K562 (cell line): ENCODE data around the gene NNAT. TPM values are rescaled to one million over a fixed set of nuclear protein-coding genes. Genes with fewer than 3 reads are reported as not detected.

ENCODE experiments used
- ATAC-seq: fragments of 200-7000 bp; cut with Tn5 transposase; 3 replicates; pipeline ENCODE4 v1.9.1; 2020; ENCODE audit warnings: moderate library complexity
- BruUV-seq: library from RNA; stranded (reverse); fragments of 400-500 nt; replicated peaks from 2 replicates; lab custom pipeline; 2021; lab: Mats Ljungman, UMichigan
- CTCF ChIA-PET: fragments of 300-600 bp; formaldehyde crosslinking; extraction: SDS; loops from one replicate; lab custom pipeline; 2021; ENCODE audit warnings: low intra/inter-chr PET ratio; lab: Yijun Ruan, JAX
- POLR2A ChIA-PET: fragments of 300-600, 350-650 bp; sonication (Branson Sonifier 250); formaldehyde crosslinking; extraction: SDS; loops from one replicate; lab custom pipeline; 2021; ENCODE audit warnings: antibody characterized with exemption, inconsistent platforms; lab: Yijun Ruan, JAX
- DNase-seq, 4 experiments: peaks; one replicate each; pipeline versions ENCODE4 v3.0.0 to v3.0.0-alpha.2; 2011 to 2018; ENCODE audit warnings: low spot score in 3 of 4, mixed read lengths in 3 of 4; ENCODE audit errors: extremely low read depth in 1 of 4
- FAIRE-seq: peaks from 2 replicates; lab custom pipeline; 2011; peaks lifted over from hg19 to GRCh38; lab: Jason Lieb, UNC
- H2AFZ ChIP-seq: 2 replicates; pipeline ENCODE4 v1.6.0; 2011; ENCODE audit warnings: low read depth, low read length, control low read depth, inconsistent platforms
- H3K27ac ChIP-seq: fragments of 200-600 bp; 3 replicates; pipeline ENCODE4 v1.8.0; 2011; ENCODE audit warnings: low read depth, mild to moderate bottlenecking, control low read depth, inconsistent platforms, low read length, moderate library complexity, mixed read lengths; ENCODE audit errors: extremely low read depth
- H3K27me3 ChIP-seq, 2 experiments: fragments of 300-600 bp in 1 of 2; 2 replicates in 1 of 2; 3 replicates in 1 of 2; pipeline versions ENCODE4 v1.6.0 to v1.8.0; 2011; ENCODE audit warnings: inconsistent platforms in 2 of 2, low read length in 2 of 2, mild to moderate bottlenecking in 1 of 2, mixed read lengths in 1 of 2, moderate library complexity in 1 of 2; ENCODE audit not compliant: control insufficient read depth in 2 of 2, insufficient read depth in 2 of 2
- H3K36me3 ChIP-seq: fragments of 300-600 bp; 3 replicates; pipeline ENCODE4 v1.8.0; 2011; ENCODE audit warnings: mild to moderate bottlenecking, low read length, inconsistent platforms; ENCODE audit not compliant: control insufficient read depth, insufficient read depth
- H3K4me1 ChIP-seq, 2 experiments: fragments of 200-600 bp in 1 of 2; replicated peaks in 1 of 2; 2 replicates in 1 of 2; 3 replicates in 1 of 2; pipeline versions ENCODE4 v1.5.1 to v1.8.0; 2011; ENCODE audit warnings: inconsistent platforms in 2 of 2, low read length in 2 of 2, mild to moderate bottlenecking in 1 of 2, mixed read lengths in 1 of 2, moderate library complexity in 1 of 2; ENCODE audit not compliant: control insufficient read depth in 2 of 2, insufficient read depth in 2 of 2
- H3K4me2 ChIP-seq: 2 replicates; pipeline ENCODE4 v1.6.1; 2011; ENCODE audit warnings: low read length, control low read depth, inconsistent platforms, mixed read lengths; ENCODE audit not compliant: insufficient read depth
- H3K4me3 ChIP-seq: fragments of 200-600 bp; sonication (generic), shearing (Covaris generic); 2 replicates; pipeline ENCODE4 v1.5.1; 2016; ENCODE audit warnings: control low read depth, inconsistent platforms
- H3K79me2 ChIP-seq: fragments of 200-600 bp; 3 replicates; pipeline ENCODE4 v1.8.0; 2011; ENCODE audit warnings: low read length, inconsistent platforms; ENCODE audit not compliant: control insufficient read depth, insufficient read depth
- H3K9ac ChIP-seq, 2 experiments: 2 replicates each; pipeline versions ENCODE4 v1.6.0 to v1.6.1; 2011; ENCODE audit warnings: low read depth in 2 of 2, low read length in 2 of 2, control low read depth in 1 of 2, inconsistent platforms in 1 of 2, mild to moderate bottlenecking in 1 of 2, mixed read lengths in 1 of 2; ENCODE audit not compliant: insufficient read depth in 1 of 2
- H3K9me1 ChIP-seq: one replicate; pipeline ENCODE4 v1.6.0; 2011; ENCODE audit warnings: inconsistent platforms, mild to moderate bottlenecking, low read length, moderate library complexity; ENCODE audit not compliant: control insufficient read depth, insufficient read depth
- H3K9me3 ChIP-seq: replicated peaks from 2 replicates; pipeline ENCODE4 v1.5.1; 2011; ENCODE audit warnings: low read depth, low read length, inconsistent platforms; ENCODE audit not compliant: control insufficient read depth, insufficient read depth
- H4K20me1 ChIP-seq: replicated peaks from 2 replicates; pipeline ENCODE4 v1.6.1; 2011; ENCODE audit warnings: low read length, inconsistent platforms, mixed read lengths; ENCODE audit not compliant: control insufficient read depth, insufficient read depth
- CHCHD3 ChIP-seq: fragments of 250-450 bp; sonication (Bioruptor Pico); IDR thresholded peaks from 2 replicates; pipeline ENCODE4 v2.1.2; 2022; ENCODE audit warnings: mild to moderate bottlenecking
- CREBBP ChIP-seq: IDR thresholded peaks from one replicate; pipeline ENCODE4 v1.6.1; 2012; ENCODE audit warnings: low read depth, mild to moderate bottlenecking, control low read depth, inconsistent platforms, low read length
- KAT7 ChIP-seq: sonication (generic); formaldehyde crosslinking; IDR thresholded peaks from 2 replicates; pipeline ENCODE4 v1.8.0; 2022; ENCODE audit warnings: missing genetic modification reagents, mild to moderate bottlenecking, borderline replicate concordance
- RFX1 ChIP-seq: fragments of 450-650 bp; IDR thresholded peaks from 2 replicates; pipeline ENCODE4 v1.6.1; 2016; ENCODE audit warnings: mild to moderate bottlenecking, moderate library complexity
- U2AF2 ChIP-seq: fragments of 200-400 bp; formaldehyde crosslinking; optimal IDR thresholded peaks from 2 replicates; pipeline ENCODE3; 2017; ENCODE audit warnings: low read depth, mild to moderate bottlenecking, low read length
- ZKSCAN1 ChIP-seq: fragments of 150-350 bp; IDR thresholded peaks from 2 replicates; pipeline ENCODE4 v1.6.1; 2016; ENCODE audit warnings: low read depth, low read length
- WGBS: fragments of 100-300 bp; shearing (Covaris generic); methylation state at CpG from one replicate; pipeline ENCODE4 v1.1.6; 2016; ENCODE audit warnings: low coverage, mixed read lengths; ENCODE audit not compliant: insufficient coverage; ENCODE audit errors: missing lambda C conversion rate; 5-methylcytosine and 5-hydroxymethylcytosine counted together
- in situ Hi-C: fragments of 300-500 bp; cut with MboI; formaldehyde crosslinking; loops from 4 replicates; pipeline ENCODE4 v1.15.0; 2018; ENCODE audit warnings: inconsistent platforms, mixed read lengths
- intact Hi-C: fragments of 100-400 bp; cut with micrococcal nuclease; formaldehyde crosslinking; loops from 2 replicates; pipeline ENCODE4 v1.14.2; 2022
- polyA plus RNA-seq, 8 experiments: library from polyadenylated mRNA; depleted of rRNA in 4 of 8; stranded (reverse) in 5 of 8; unstranded in 3 of 8; fragments of >200 nt; fragmentation: Nextera tagmentation in 2 of 8; fragmentation: Illumina TruSeq in 1 of 8; extraction: Ambion mirVana in 2 of 8; extraction: Trizol in 1 of 8; gene quantifications; 2 replicates each; pipeline versions ENCODE4 v1.2.1 to v1.2.3, GENCODE V29; 2011 to 2014; ENCODE audit warnings: inconsistent platforms in 1 of 8, missing spikeins in 1 of 8
- total RNA-seq, 7 experiments: library from RNA; depleted of rRNA in 6 of 7; stranded (reverse); fragments of >200 nt in 6 of 7; fragmentation: Illumina TruSeq in 2 of 7; extraction: Trizol in 2 of 7; gene quantifications; 2 replicates each; pipeline versions ENCODE4 v1.2.1 to v1.2.3, GENCODE V29; 2011 to 2021; ENCODE audit warnings: low replicate concordance in 1 of 7

Gene NNAT
- total and polyA plus RNA-seq, 9 of the 15 experiments (the other 6 are each of a cell fraction or from before 2014, with no cell fraction given): 0.13 TPM; not detected in 8

DNA sequence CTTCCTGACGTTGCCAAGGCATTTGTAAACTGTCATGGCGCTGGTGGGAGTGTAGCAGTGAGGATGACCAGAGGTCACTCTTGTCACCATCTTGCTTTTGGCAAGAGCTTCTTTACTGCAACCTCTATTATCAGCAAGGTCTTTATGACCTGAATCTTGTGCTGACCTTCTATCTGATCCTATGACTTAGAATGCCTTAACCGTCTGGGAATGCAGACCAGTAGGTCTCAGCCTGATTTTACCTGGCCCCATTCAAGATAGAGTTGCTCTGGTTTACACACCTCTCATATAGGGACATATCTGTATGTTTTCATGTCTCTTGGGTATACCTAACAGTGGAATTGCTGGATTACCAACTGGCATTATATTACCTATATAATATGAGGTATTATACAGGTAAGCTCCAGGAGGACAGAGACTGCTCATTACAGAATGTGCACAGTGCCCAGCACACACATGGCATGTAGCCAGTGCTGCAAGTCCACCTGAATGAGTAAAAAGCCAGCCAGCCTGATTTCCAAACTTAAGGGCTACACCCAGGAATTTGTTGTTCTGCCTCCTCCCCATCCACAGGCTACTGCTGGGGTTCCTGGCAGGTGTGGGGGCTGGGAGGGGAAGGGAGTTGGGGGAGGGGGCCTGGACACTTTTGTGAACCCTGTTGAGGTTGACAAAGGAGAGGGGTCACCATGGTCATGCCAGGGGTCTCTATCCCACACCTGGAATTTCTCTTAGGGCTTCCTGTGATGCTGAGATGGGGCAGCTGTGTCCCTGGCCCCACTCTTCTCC, 41.8 kb downstream of the NNAT start:
- Histone ChIP-seq H3K4me2 (no peak overlapping the region), H3K9me3 (no peaks in the 10 kb centered on the region), H3K27ac (no peak overlapping the region), H3K9ac (no peak overlapping the region), H2AFZ (no peak overlapping the region), H3K4me3 (no peak overlapping the region), H3K36me3 (no peaks in the 10 kb centered on the region), H3K9me1 (no peaks in the 10 kb centered on the region), H4K20me1 (peaks cover 9% of the 10 kb centered on the region; the same call in 1 of the 2 replicates), H3K4me1 (peaks cover 8 to 15% of the 10 kb centered on the region in 2 experiments; a peak in 4 of 5 replicates), H3K79me2 (no peaks in the 10 kb centered on the region), H3K27me3 (peaks cover 5 to 31% of the 10 kb centered on the region in 2 experiments; a peak in 3 of 5 replicates)
- in situ Hi-C loops (loop anchor here (10.0 kb wide), 1 partner anchor 332 kb away; no protein-coding TSS in a partner anchor), intact Hi-C loops (no loop called here)
- DNase-seq (no peak), FAIRE-seq (no peak), ATAC-seq (no peak)
- POLR2A ChIA-PET: no interaction called here
- TF ChIP-seq CREBBP: no peak
- 0 out of 2 replicates have a peak, but pooled peaks have one; percentile 12 for TF ChIP-seq RFX1
- no peak for TF ChIP-seq KAT7 (CRISPR knock-in tag)
- TF ChIP-seq U2AF2: no peak
- no peak for TF ChIP-seq ZKSCAN1
- TF ChIP-seq CHCHD3: no peak
- 0% methylated on average over 3 of the region's 3 CpGs for WGBS
- no TSS peak for BruUV-seq
- CTCF ChIA-PET: interaction anchor here (1.7 kb wide), 1 partner anchor 658 kb away, joined by 8 read pairs; no protein-coding TSS in a partner anchor
